Smooth muscle cell (in vitro differentiated cells): ENCODE results near the gene PRAMEF26. TPM values are rescaled to one million over a fixed set of nuclear protein-coding genes. Genes with fewer than 3 reads are reported as not detected.
"Not testable (repeated sequence)": the region's sequence is repeated elsewhere in the genome, so short reads cannot be mapped to it uniquely, and the experiment has no call there.

Source experiments
- DNase-seq: peaks from one replicate; lab custom pipeline; 2025; ENCODE audit not compliant: unreplicated experiment; lab: John Stamatoyannopoulos, UW
- H2AFZ ChIP-seq: fragments of 200-600 bp; sonication (generic); 2 replicates; pipeline ENCODE4 v1.6.0; 2016; ENCODE audit warnings: antibody characterized with exemption, low read depth, mild to moderate bottlenecking
- H3F3A ChIP-seq: fragments of 200-600 bp; sonication (generic); 2 replicates; pipeline ENCODE4 v1.6.0; 2017; ENCODE audit warnings: antibody characterized with exemption, low read depth
- H3K27ac ChIP-seq: fragments of 200-600 bp; sonication (generic); 2 replicates; pipeline ENCODE4 v1.5.1; 2016; ENCODE audit warnings: low read depth, mild to moderate bottlenecking
- H3K27me3 ChIP-seq: fragments of 200-600 bp; sonication (generic); 2 replicates; pipeline ENCODE4 v1.6.1; 2016; ENCODE audit warnings: low read depth, mild to moderate bottlenecking
- H3K36me3 ChIP-seq: fragments of 200-600 bp; sonication (generic); 2 replicates; pipeline ENCODE4 v1.5.1; 2016; ENCODE audit warnings: low read depth
- H3K4me1 ChIP-seq: fragments of 200-600 bp; sonication (generic); 2 replicates; pipeline ENCODE4 v1.5.1; 2016; ENCODE audit warnings: low read depth
- H3K4me2 ChIP-seq: fragments of 200-600 bp; sonication (generic); 2 replicates; pipeline ENCODE4 v1.6.0; 2016; ENCODE audit warnings: mild to moderate bottlenecking
- H3K4me3 ChIP-seq: fragments of 200-600 bp; sonication (generic); 2 replicates; pipeline ENCODE4 v1.5.1; 2016; ENCODE audit warnings: mild to moderate bottlenecking
- H3K79me2 ChIP-seq: fragments of 200-600 bp; sonication (generic); 2 replicates; pipeline ENCODE4 v1.6.0; 2016; ENCODE audit warnings: low read depth, mild to moderate bottlenecking
- H3K9ac ChIP-seq: fragments of 200-600 bp; sonication (generic); 2 replicates; pipeline ENCODE4 v1.6.0; 2016; ENCODE audit warnings: low read depth
- H3K9me3 ChIP-seq: fragments of 200-600 bp; sonication (generic); replicated peaks from 2 replicates; pipeline ENCODE4 v1.5.1; 2016; ENCODE audit warnings: low read depth
- H4K20me1 ChIP-seq: fragments of 200-600 bp; sonication (generic); 2 replicates; pipeline ENCODE4 v1.6.0; 2016; ENCODE audit warnings: low read depth
- WGBS: methylation state at CpG from one replicate; pipeline ENCODE4 v1.1.7; 2016; ENCODE audit warnings: low lambda C conversion rate; 5-methylcytosine and 5-hydroxymethylcytosine counted together
- polyA plus RNA-seq: library from polyadenylated mRNA; unstranded; fragments of >200 nt; fragmentation: Nextera tagmentation; extraction: Ambion mirVana; gene quantifications from 2 replicates; pipeline ENCODE4 v1.2.1, GENCODE V29; 2016
- total RNA-seq: library from RNA; depleted of rRNA; stranded (reverse); fragments of >200 nt; gene quantifications from 2 replicates; pipeline ENCODE4 v1.2.3, GENCODE V29; 2014

Gene PRAMEF26
- total RNA-seq (not detected in 2 replicates), polyA plus RNA-seq (not detected in 2 replicates)

- H3K4me2 ChIP-seq, H3K27me3 ChIP-seq, H3F3A ChIP-seq, H3K36me3 ChIP-seq, H3K27ac ChIP-seq, H4K20me1 ChIP-seq, H3K79me2 ChIP-seq, H3K4me1 ChIP-seq, H3K9ac ChIP-seq, H3K9me3 ChIP-seq, DNase-seq, H3K4me3 ChIP-seq, H2AFZ ChIP-seq: not testable (repeated sequence)
- 62% methylated on average over 1 of the region's 5 CpGs for WGBS
Observed at GRCh38 chr1:13155909-13156308, at the start of gene PRAMEF26. PRAMEF26 (minus strand) TSS chr1:13156009; CDS start chr1:13153095, 2,914 bp downstream.

GRCh38 chr1:13201309-13201708, 45.5 kb upstream of the PRAMEF26 start, which contains the start of gene PRAMEF13:
PRAMEF13 (minus strand) TSS chr1:13201409; CDS start chr1:13199589, 1,820 bp downstream.
- not testable (repeated sequence) for H3K4me2 ChIP-seq, H3K9me3 ChIP-seq, H3K4me3 ChIP-seq, H2AFZ ChIP-seq, H3K4me1 ChIP-seq, DNase-seq, H3K9ac ChIP-seq, H3K27me3 ChIP-seq, H3K79me2 ChIP-seq, H3K27ac ChIP-seq, H4K20me1 ChIP-seq, H3F3A ChIP-seq, H3K36me3 ChIP-seq
- no CpG with 5 or more reads among the region's 5 CpGs for WGBS

- not testable (repeated sequence) for H3K27ac ChIP-seq, H3F3A ChIP-seq, H3K4me3 ChIP-seq, H3K4me2 ChIP-seq, H3K9ac ChIP-seq, DNase-seq, H3K79me2 ChIP-seq, H3K9me3 ChIP-seq, H3K36me3 ChIP-seq, H3K27me3 ChIP-seq, H2AFZ ChIP-seq, H3K4me1 ChIP-seq, H4K20me1 ChIP-seq
- WGBS: 73% methylated on average over 2 of the region's 2 CpGs
Observed at GRCh38 chr1:13171548-13171947, 15.7 kb upstream of the PRAMEF26 start, which contains the start of gene PRAMEF9. PRAMEF9 (plus strand) TSS chr1:13171848; CDS start chr1:13175281, 3,433 bp downstream.

GRCh38 chr1:13165531-13165930, 9.7 kb upstream of the PRAMEF26 start, which contains the start of gene HNRNPCL4:
HNRNPCL4 (minus strand) TSS chr1:13165631; CDS start chr1:13165467, 164 bp downstream.
- WGBS: no CpG with 5 or more reads among the region's 8 CpGs
- H3K79me2 ChIP-seq, H3K9me3 ChIP-seq, H3K4me3 ChIP-seq, H2AFZ ChIP-seq, H3K9ac ChIP-seq, H4K20me1 ChIP-seq, H3K4me1 ChIP-seq, H3F3A ChIP-seq, H3K27ac ChIP-seq, DNase-seq, H3K4me2 ChIP-seq, H3K36me3 ChIP-seq, H3K27me3 ChIP-seq: not testable (repeated sequence)

- not testable (repeated sequence) for H3K36me3 ChIP-seq, H3K9me3 ChIP-seq, H4K20me1 ChIP-seq, H3K9ac ChIP-seq, H3K4me1 ChIP-seq, H3K27me3 ChIP-seq, H3K4me2 ChIP-seq, H3K27ac ChIP-seq, H2AFZ ChIP-seq, H3F3A ChIP-seq, DNase-seq, H3K79me2 ChIP-seq, H3K4me3 ChIP-seq
- WGBS: 76% methylated on average over 6 of the region's 6 CpGs
Observed at GRCh38 chr1:13116754-13117153, 39.1 kb downstream of the PRAMEF26 start, which contains the start of gene HNRNPCL2. HNRNPCL2 (minus strand) TSS chr1:13116854; CDS start chr1:13116400, 454 bp downstream.

Other genes with a start within 250 kb of the PRAMEF26 start
- gene PRAMEF7, start 239.4 kb downstream of the PRAMEF26 start, total RNA-seq: not detected in 2 replicates
- not detected in 2 replicates for gene PRAMEF7, start 239.4 kb downstream of the PRAMEF26 start, polyA plus RNA-seq
- not detected in 2 replicates for gene PRAMEF6, start 208.4 kb downstream of the PRAMEF26 start, total RNA-seq
- not detected in 2 replicates for gene PRAMEF6, start 208.4 kb downstream of the PRAMEF26 start, polyA plus RNA-seq
- not detected in 2 replicates for gene PRAMEF27, start 99.4 kb downstream of the PRAMEF26 start, total RNA-seq
- not detected in 2 replicates for gene PRAMEF27, start 99.4 kb downstream of the PRAMEF26 start, polyA plus RNA-seq
- not detected in 2 replicates for gene HNRNPCL3, start 95.2 kb downstream of the PRAMEF26 start, total RNA-seq
- not detected in 2 replicates for gene HNRNPCL3, start 95.2 kb downstream of the PRAMEF26 start, polyA plus RNA-seq
- gene PRAMEF25, start 85.2 kb downstream of the PRAMEF26 start, total RNA-seq: not detected in 2 replicates
- not detected in 2 replicates for gene PRAMEF25, start 85.2 kb downstream of the PRAMEF26 start, polyA plus RNA-seq
- gene HNRNPCL2, start 39.2 kb downstream of the PRAMEF26 start, total RNA-seq: not detected in 2 replicates
- gene HNRNPCL2, start 39.2 kb downstream of the PRAMEF26 start, polyA plus RNA-seq: not detected in 2 replicates
- not detected in 2 replicates for gene HNRNPCL4, start 9.6 kb upstream of the PRAMEF26 start, total RNA-seq
- not detected in 2 replicates for gene HNRNPCL4, start 9.6 kb upstream of the PRAMEF26 start, polyA plus RNA-seq
- gene PRAMEF9, start 15.8 kb upstream of the PRAMEF26 start, total RNA-seq: not detected in 2 replicates
- not detected in 2 replicates for gene PRAMEF9, start 15.8 kb upstream of the PRAMEF26 start, polyA plus RNA-seq
- gene PRAMEF13, start 45.4 kb upstream of the PRAMEF26 start, total RNA-seq: not detected in 2 replicates
- not detected in 2 replicates for gene PRAMEF13, start 45.4 kb upstream of the PRAMEF26 start, polyA plus RNA-seq
- not detected in 2 replicates for gene PRAMEF18, start 70.1 kb upstream of the PRAMEF26 start, total RNA-seq
- not detected in 2 replicates for gene PRAMEF18, start 70.1 kb upstream of the PRAMEF26 start, polyA plus RNA-seq
- not detected in 2 replicates for gene PRAMEF5, start 98.2 kb upstream of the PRAMEF26 start, total RNA-seq
- not detected in 2 replicates for gene PRAMEF5, start 98.2 kb upstream of the PRAMEF26 start, polyA plus RNA-seq
- not detected in 2 replicates for gene PRAMEF8, start 129.1 kb upstream of the PRAMEF26 start, total RNA-seq
- gene PRAMEF8, start 129.1 kb upstream of the PRAMEF26 start, polyA plus RNA-seq: not detected in 2 replicates
- not detected in 2 replicates for gene PRAMEF33, start 147.5 kb upstream of the PRAMEF26 start, total RNA-seq
- gene PRAMEF33, start 147.5 kb upstream of the PRAMEF26 start, polyA plus RNA-seq: not detected in 2 replicates
- gene PRAMEF15, start 159.6 kb upstream of the PRAMEF26 start, total RNA-seq: not detected in 2 replicates
- gene PRAMEF15, start 159.6 kb upstream of the PRAMEF26 start, polyA plus RNA-seq: not detected in 2 replicates
- not detected in 2 replicates for gene PRAMEF14, start 191.1 kb upstream of the PRAMEF26 start, total RNA-seq
- not detected in 2 replicates for gene PRAMEF14, start 191.1 kb upstream of the PRAMEF26 start, polyA plus RNA-seq
- not detected in 2 replicates for gene PRAMEF19, start 215.9 kb upstream of the PRAMEF26 start, total RNA-seq
- not detected in 2 replicates for gene PRAMEF19, start 215.9 kb upstream of the PRAMEF26 start, polyA plus RNA-seq
- not detected in 2 replicates for gene PRAMEF17, start 233.6 kb upstream of the PRAMEF26 start, total RNA-seq
- gene PRAMEF17, start 233.6 kb upstream of the PRAMEF26 start, polyA plus RNA-seq: not detected in 2 replicates